OCI-LY1 (cell line): Measurements from ENCODE around the gene GABRA4.

Experiments used
- H2AFZ ChIP-seq: fragments of 200-600 bp; sonication (generic), shearing (Covaris generic); 2 replicates; pipeline ENCODE4 v1.6.0; 2014; ENCODE audit warnings: antibody characterized with exemption, mild to moderate bottlenecking, low read length
- H3F3A ChIP-seq: fragments of 200-600 bp; sonication (generic), shearing (Covaris generic); 2 replicates; pipeline ENCODE4 v1.6.0; 2014; ENCODE audit warnings: mild to moderate bottlenecking, antibody characterized with exemption, low read length, moderate library complexity; ENCODE audit not compliant: insufficient read depth
- H3K27ac ChIP-seq: fragments of 200-600 bp; sonication (generic); 2 replicates; pipeline ENCODE4 v1.5.1; 2014; ENCODE audit warnings: low read length, mixed run types, mild to moderate bottlenecking, low read depth; ENCODE audit not compliant: poor library complexity, severe bottlenecking
- H3K27me3 ChIP-seq: fragments of 200-600 bp; sonication (generic); 2 replicates; pipeline ENCODE4 v1.6.0; 2014; ENCODE audit warnings: antibody characterized with exemption, mild to moderate bottlenecking, low read length, moderate library complexity; ENCODE audit not compliant: insufficient read depth
- H3K36me3 ChIP-seq: fragments of 200-600 bp; sonication (generic); 2 replicates; pipeline ENCODE4 v1.6.1; 2014; ENCODE audit warnings: mild to moderate bottlenecking, antibody characterized with exemption, low read length, moderate library complexity, mixed read lengths; ENCODE audit not compliant: insufficient read depth
- H3K4me1 ChIP-seq: fragments of 200-600 bp; sonication (generic); 2 replicates; pipeline ENCODE4 v1.5.1; 2014; ENCODE audit warnings: mild to moderate bottlenecking, low read length, moderate library complexity; ENCODE audit not compliant: insufficient read depth, severe bottlenecking
- H3K4me2 ChIP-seq: fragments of 200-600 bp; sonication (generic), shearing (Covaris generic); 2 replicates; pipeline ENCODE4 v1.6.1; 2014; ENCODE audit warnings: low read length
- H3K4me3 ChIP-seq: fragments of 200-600 bp; sonication (generic); 2 replicates; pipeline ENCODE4 v1.5.1; 2014; ENCODE audit warnings: low read length, low read depth, mild to moderate bottlenecking, mixed read lengths; ENCODE audit not compliant: poor library complexity, severe bottlenecking
- H3K79me2 ChIP-seq: fragments of 200-600 bp; shearing (Covaris generic); 2 replicates; pipeline ENCODE4 v1.6.1; 2016; ENCODE audit warnings: mixed run types, low read length, mixed read lengths; ENCODE audit not compliant: insufficient read depth
- H3K9ac ChIP-seq: fragments of 200-600 bp; sonication (generic), shearing (Covaris generic); 2 replicates; pipeline ENCODE4 v1.6.1; 2014; ENCODE audit warnings: mild to moderate bottlenecking, low read length, mixed read lengths
- H3K9me2 ChIP-seq: fragments of 200-600 bp; sonication (generic), shearing (Covaris generic); 2 replicates; pipeline ENCODE4 v1.6.1; 2014; ENCODE audit warnings: low read depth, mild to moderate bottlenecking, low read length, mixed read lengths
- H3K9me3 ChIP-seq: fragments of 200-600 bp; shearing (Covaris generic); 2 replicates; pipeline ENCODE4 v1.6.1; 2014; ENCODE audit warnings: low read length, mixed read lengths
- H4K20me1 ChIP-seq: fragments of 200-600 bp; sonication (generic), shearing (Covaris generic); 2 replicates; pipeline ENCODE4 v1.6.0; 2016; ENCODE audit warnings: mild to moderate bottlenecking, low read length; ENCODE audit not compliant: insufficient read depth
- CTCF ChIP-seq: fragments of 200-600 bp; sonication (generic), shearing (Covaris generic); IDR thresholded peaks from 2 replicates; pipeline ENCODE4 v1.5.1; 2017; ENCODE audit warnings: mild to moderate bottlenecking, antibody characterized with exemption, low read length, moderate library complexity, mixed read lengths
- EZH2 ChIP-seq: fragments of 200-600 bp; sonication (generic), shearing (Covaris generic); IDR thresholded peaks from 2 replicates; pipeline ENCODE4 v1.8.0; 2017; ENCODE audit warnings: borderline replicate concordance, mixed run types, mild to moderate bottlenecking, antibody characterized with exemption, low read length, moderate library complexity, mixed read lengths

The GABRA4 gene

GRCh38 chr4:46900082-46900481 is 93.3 kb downstream of the GABRA4 start:
- H3K4me3 ChIP-seq = no peak overlapping the region
- TF ChIP-seq EZH2 = no peak
- no peak for TF ChIP-seq CTCF
- H2AFZ ChIP-seq = no peak overlapping the region
- H4K20me1 ChIP-seq = no peaks in the 10 kb centered on the region
- no peaks in the 10 kb centered on the region for H3K9me2 ChIP-seq
- no peaks in the 10 kb centered on the region for H3K4me1 ChIP-seq
- no peaks in the 10 kb centered on the region for H3F3A ChIP-seq
- H3K79me2 ChIP-seq = no peaks in the 10 kb centered on the region
- H3K36me3 ChIP-seq = no peaks in the 10 kb centered on the region
- H3K27ac ChIP-seq = no peak overlapping the region
- H3K4me2 ChIP-seq = no peak overlapping the region
- no peak overlapping the region for H3K9ac ChIP-seq
- H3K9me3 ChIP-seq = no peaks in the 10 kb centered on the region
- no peaks in the 10 kb centered on the region for H3K27me3 ChIP-seq

GRCh38 chr4:46894826-46895225 is 98.6 kb downstream of the GABRA4 start:
- Histone ChIP-seq H3F3A (no peaks in the 10 kb centered on the region), H3K4me2 (no peak overlapping the region), H3K9ac (no peak overlapping the region), H3K27ac (no peak overlapping the region), H3K9me2 (no peaks in the 10 kb centered on the region), H3K27me3 (no peaks in the 10 kb centered on the region), H3K4me1 (no peaks in the 10 kb centered on the region), H3K36me3 (no peaks in the 10 kb centered on the region), H3K9me3 (no peaks in the 10 kb centered on the region), H3K4me3 (no peak overlapping the region), H3K79me2 (no peaks in the 10 kb centered on the region), H4K20me1 (no peaks in the 10 kb centered on the region), H2AFZ (no peak overlapping the region)
- TF ChIP-seq CTCF = no peak
- TF ChIP-seq EZH2 = no peak

GRCh38 chr4:46890056-46890455 is 103.3 kb downstream of the GABRA4 start:
- no peaks in the 10 kb centered on the region for H3K36me3 ChIP-seq
- H3K27ac ChIP-seq = no peak overlapping the region
- no peak overlapping the region for H3K4me2 ChIP-seq
- no peak for TF ChIP-seq CTCF
- no peak for TF ChIP-seq EZH2
- H3K9me2 ChIP-seq = no peaks in the 10 kb centered on the region
- H3K9me3 ChIP-seq = no peaks in the 10 kb centered on the region
- no peak overlapping the region for H3K9ac ChIP-seq
- no peaks in the 10 kb centered on the region for H3F3A ChIP-seq
- no peaks in the 10 kb centered on the region for H3K79me2 ChIP-seq
- H4K20me1 ChIP-seq = no peaks in the 10 kb centered on the region
- no peaks in the 10 kb centered on the region for H3K4me1 ChIP-seq
- H3K4me3 ChIP-seq = no peak overlapping the region
- no peak overlapping the region for H2AFZ ChIP-seq
- H3K27me3 ChIP-seq = no peaks in the 10 kb centered on the region
